ENCODE results near the gene FAXDC2. TPM values are rescaled to one million over a fixed set of nuclear protein-coding genes. Genes with fewer than 3 reads are reported as not detected.
A peak's percentile ranks its signal among the peaks of the same experiment; 100 is the strongest.

The FAXDC2 gene
- total and polyA plus RNA-seq, 2 of the 13 experiments (the other 11 are each of a cell fraction or from before 2014, with no cell fraction given), result 4.7 to 58.8 TPM

DNA sequence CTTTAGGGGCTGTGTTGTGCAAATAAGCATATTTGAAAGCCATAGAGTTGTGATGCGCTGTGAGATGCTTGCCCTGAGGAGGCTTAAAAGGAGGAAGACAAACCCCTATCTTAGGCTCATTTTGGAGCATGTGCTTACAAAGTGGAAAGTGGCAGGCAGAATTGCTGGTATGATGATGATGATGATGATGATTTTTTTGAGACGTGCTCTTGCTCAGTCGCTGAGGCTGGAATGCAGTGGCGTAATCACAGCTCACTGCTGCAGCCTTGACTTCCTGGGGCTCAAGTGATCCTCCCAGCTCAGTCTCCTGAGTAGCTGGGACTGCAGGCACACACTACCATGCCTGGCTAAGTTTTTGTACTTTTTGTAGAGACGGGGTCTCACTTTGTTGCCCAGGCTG is 9.7 kb upstream of the FAXDC2 start (continued):
- TF ChIP-seq, protein P1, sequence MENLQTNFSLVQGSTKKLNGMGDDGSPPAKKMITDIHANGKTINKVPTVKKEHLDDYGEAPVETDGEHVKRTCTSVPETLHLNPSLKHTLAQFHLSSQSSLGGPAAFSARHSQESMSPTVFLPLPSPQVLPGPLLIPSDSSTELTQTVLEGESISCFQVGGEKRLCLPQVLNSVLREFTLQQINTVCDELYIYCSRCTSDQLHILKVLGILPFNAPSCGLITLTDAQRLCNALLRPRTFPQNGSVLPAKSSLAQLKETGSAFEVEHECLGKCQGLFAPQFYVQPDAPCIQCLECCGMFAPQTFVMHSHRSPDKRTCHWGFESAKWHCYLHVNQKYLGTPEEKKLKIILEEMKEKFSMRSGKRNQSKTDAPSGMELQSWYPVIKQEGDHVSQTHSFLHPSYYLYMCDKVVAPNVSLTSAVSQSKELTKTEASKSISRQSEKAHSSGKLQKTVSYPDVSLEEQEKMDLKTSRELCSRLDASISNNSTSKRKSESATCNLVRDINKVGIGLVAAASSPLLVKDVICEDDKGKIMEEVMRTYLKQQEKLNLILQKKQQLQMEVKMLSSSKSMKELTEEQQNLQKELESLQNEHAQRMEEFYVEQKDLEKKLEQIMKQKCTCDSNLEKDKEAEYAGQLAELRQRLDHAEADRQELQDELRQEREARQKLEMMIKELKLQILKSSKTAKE (CRISPR knock-in tag; IDR thresholded peaks at IDR 0.05; ENCODE audit: borderline replicate concordance), result no peak
- TF ChIP-seq REXO4 (CRISPR knock-in tag; IDR thresholded peaks at IDR 0.05; ENCODE audit: borderline replicate concordance), result no peak
- TF ChIP-seq, protein P2, sequence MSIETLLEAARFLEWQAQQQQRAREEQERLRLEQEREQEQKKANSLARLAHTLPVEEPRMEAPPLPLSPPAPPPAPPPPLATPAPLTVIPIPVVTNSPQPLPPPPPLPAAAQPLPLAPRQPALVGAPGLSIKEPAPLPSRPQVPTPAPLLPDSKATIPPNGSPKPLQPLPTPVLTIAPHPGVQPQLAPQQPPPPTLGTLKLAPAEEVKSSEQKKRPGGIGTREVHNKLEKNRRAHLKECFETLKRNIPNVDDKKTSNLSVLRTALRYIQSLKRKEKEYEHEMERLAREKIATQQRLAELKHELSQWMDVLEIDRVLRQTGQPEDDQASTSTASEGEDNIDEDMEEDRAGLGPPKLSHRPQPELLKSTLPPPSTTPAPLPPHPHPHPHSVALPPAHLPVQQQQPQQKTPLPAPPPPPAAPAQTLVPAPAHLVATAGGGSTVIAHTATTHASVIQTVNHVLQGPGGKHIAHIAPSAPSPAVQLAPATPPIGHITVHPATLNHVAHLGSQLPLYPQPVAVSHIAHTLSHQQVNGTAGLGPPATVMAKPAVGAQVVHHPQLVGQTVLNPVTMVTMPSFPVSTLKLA (IDR thresholded peaks at IDR 0.05), result no peak
- TF ChIP-seq ZSCAN21 (CRISPR knock-in tag; IDR thresholded peaks at IDR 0.05; ENCODE audit: borderline replicate concordance), result no peak
- TF ChIP-seq, protein P3, sequence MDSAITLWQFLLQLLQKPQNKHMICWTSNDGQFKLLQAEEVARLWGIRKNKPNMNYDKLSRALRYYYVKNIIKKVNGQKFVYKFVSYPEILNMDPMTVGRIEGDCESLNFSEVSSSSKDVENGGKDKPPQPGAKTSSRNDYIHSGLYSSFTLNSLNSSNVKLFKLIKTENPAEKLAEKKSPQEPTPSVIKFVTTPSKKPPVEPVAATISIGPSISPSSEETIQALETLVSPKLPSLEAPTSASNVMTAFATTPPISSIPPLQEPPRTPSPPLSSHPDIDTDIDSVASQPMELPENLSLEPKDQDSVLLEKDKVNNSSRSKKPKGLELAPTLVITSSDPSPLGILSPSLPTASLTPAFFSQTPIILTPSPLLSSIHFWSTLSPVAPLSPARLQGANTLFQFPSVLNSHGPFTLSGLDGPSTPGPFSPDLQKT (CRISPR knock-in tag; IDR thresholded peaks at IDR 0.05; ENCODE audit: borderline replicate concordance), result no peak
- no peak for TF ChIP-seq ZNF350 (CRISPR knock-in tag; IDR thresholded peaks at IDR 0.05; ENCODE audit: borderline replicate concordance, low read depth)
- TF ChIP-seq, protein P4, sequence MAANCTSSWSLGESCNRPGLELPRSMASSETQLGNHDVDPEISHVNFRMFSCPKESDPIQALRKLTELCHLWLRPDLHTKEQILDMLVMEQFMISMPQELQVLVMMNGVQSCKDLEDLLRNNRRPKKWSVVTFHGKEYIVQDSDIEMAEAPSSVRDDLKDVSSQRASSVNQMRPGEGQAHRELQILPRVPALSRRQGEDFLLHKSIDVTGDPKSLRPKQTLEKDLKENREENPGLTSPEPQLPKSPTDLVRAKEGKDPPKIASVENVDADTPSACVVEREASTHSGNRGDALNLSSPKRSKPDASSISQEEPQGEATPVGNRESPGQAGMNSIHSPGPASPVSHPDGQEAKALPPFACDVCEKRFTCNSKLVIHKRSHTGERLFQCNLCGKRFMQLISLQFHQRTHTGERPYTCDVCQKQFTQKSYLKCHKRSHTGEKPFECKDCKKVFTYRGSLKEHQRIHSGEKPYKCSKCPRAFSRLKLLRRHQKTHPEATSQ (CRISPR knock-in tag; IDR thresholded peaks at IDR 0.05; ENCODE audit: borderline replicate concordance), result no peak
- no peak for TF ChIP-seq KLF12 (CRISPR knock-in tag; IDR thresholded peaks at IDR 0.05; ENCODE audit: borderline replicate concordance)
- TF ChIP-seq, protein P5, sequence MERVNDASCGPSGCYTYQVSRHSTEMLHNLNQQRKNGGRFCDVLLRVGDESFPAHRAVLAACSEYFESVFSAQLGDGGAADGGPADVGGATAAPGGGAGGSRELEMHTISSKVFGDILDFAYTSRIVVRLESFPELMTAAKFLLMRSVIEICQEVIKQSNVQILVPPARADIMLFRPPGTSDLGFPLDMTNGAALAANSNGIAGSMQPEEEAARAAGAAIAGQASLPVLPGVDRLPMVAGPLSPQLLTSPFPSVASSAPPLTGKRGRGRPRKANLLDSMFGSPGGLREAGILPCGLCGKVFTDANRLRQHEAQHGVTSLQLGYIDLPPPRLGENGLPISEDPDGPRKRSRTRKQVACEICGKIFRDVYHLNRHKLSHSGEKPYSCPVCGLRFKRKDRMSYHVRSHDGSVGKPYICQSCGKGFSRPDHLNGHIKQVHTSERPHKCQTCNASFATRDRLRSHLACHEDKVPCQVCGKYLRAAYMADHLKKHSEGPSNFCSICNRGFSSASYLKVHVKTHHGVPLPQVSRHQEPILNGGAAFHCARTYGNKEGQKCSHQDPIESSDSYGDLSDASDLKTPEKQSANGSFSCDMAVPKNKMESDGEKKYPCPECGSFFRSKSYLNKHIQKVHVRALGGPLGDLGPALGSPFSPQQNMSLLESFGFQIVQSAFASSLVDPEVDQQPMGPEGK (CRISPR knock-in tag; IDR thresholded peaks at IDR 0.05), result 0 out of 2 replicates have a peak, but pooled peaks have one; percentile 15
- TF ChIP-seq ZNF615 (CRISPR knock-in tag; IDR thresholded peaks at IDR 0.05; ENCODE audit: borderline replicate concordance), result no peak
- TF ChIP-seq NR2C2 (CRISPR knock-in tag; IDR thresholded peaks at IDR 0.05; ENCODE audit: borderline replicate concordance), result no peak
- TF ChIP-seq RFXAP (CRISPR knock-in tag; IDR thresholded peaks at IDR 0.05; ENCODE audit: borderline replicate concordance), result 0 out of 2 replicates have a peak, but pooled peaks have one; percentile 34
- TF ChIP-seq RFXANK (CRISPR knock-in tag; IDR thresholded peaks at IDR 0.05), result no peak
- no peak for TF ChIP-seq SRF (IDR thresholded peaks at IDR 0.05; ENCODE audit: low read depth, low read length)
- TF ChIP-seq SOX6 (IDR thresholded peaks at IDR 0.05), result no peak
- no peak for TF ChIP-seq SOX6 (CRISPR knock-in tag; IDR thresholded peaks at IDR 0.05)
- TF ChIP-seq ZNF326 (CRISPR knock-in tag; IDR thresholded peaks at IDR 0.05; ENCODE audit: borderline replicate concordance), result no peak
- TF ChIP-seq ZNF251 (CRISPR knock-in tag; IDR thresholded peaks at IDR 0.05), result no peak
- TF ChIP-seq ZC3H4 (CRISPR knock-in tag; IDR thresholded peaks at IDR 0.05; ENCODE audit: borderline replicate concordance), result no peak
- no peak for TF ChIP-seq SCMH1 (CRISPR knock-in tag; IDR thresholded peaks at IDR 0.05; ENCODE audit: borderline replicate concordance)
- TF ChIP-seq SOX5 (CRISPR knock-in tag; IDR thresholded peaks at IDR 0.05; ENCODE audit: borderline replicate concordance), result peak; percentile 15; the same call in 1 of the 2 replicates
- no peak for TF ChIP-seq ZNF563 (CRISPR knock-in tag; IDR thresholded peaks at IDR 0.05)
- no peak for TF ChIP-seq ZSCAN30 (CRISPR knock-in tag; IDR thresholded peaks at IDR 0.05)

All from HepG2 (cell line).